ENCODE results near the gene ANXA4.

ANXA4 gene

DNA sequence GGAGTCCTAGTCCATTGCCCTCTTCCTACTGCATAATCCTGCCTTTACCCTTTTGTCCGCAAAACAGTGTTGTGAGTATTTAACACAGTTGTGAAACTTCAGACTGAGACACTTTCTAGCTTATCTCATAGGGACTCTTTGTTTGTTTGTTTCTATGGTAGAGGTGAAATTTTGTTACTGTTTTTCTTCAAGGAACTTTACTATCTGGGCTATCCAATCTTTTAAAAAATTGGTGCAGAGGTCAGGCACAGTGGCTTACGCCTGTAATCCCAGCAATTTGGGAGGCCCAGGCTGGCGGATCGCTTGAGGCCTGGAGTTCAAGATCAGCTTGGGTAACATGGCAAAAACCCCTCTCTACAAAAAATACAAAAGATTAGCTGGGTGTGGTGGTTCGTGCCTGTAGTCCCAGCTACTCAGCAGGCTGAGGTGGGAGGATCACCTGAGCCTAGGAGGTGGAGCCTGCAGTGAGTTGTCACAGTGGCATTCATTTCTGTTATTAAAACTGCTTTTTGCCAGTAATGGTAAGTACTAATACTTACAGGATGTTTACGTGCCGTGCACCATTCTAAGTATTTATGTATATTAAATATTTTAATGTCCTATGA, 106.4 kb downstream of the ANXA4 start:
- H3K36me3 ChIP-seq (replicated peaks) = peaks cover 3% of the 10 kb centered on the region
- no peaks in the 10 kb centered on the region for H3K27me3 ChIP-seq (replicated peaks)
- H3K27ac ChIP-seq = no peak overlapping the region
- no peak overlapping the region for H3K4me3 ChIP-seq (ENCODE audit: low read depth, low read length)
- in situ Hi-C loops (cut with HindIII; ENCODE audit: low pct_ligation_motif_present, low sequenced_read_pairs) = no loop called here
- TF ChIP-seq, protein P1, sequence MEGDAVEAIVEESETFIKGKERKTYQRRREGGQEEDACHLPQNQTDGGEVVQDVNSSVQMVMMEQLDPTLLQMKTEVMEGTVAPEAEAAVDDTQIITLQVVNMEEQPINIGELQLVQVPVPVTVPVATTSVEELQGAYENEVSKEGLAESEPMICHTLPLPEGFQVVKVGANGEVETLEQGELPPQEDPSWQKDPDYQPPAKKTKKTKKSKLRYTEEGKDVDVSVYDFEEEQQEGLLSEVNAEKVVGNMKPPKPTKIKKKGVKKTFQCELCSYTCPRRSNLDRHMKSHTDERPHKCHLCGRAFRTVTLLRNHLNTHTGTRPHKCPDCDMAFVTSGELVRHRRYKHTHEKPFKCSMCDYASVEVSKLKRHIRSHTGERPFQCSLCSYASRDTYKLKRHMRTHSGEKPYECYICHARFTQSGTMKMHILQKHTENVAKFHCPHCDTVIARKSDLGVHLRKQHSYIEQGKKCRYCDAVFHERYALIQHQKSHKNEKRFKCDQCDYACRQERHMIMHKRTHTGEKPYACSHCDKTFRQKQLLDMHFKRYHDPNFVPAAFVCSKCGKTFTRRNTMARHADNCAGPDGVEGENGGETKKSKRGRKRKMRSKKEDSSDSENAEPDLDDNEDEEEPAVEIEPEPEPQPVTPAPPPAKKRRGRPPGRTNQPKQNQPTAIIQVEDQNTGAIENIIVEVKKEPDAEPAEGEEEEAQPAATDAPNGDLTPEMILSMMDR (IDR thresholded peaks at IDR 0.05; ENCODE audit: low read depth, low read length, missing control alignments) = no peak
- no peak for DNase-seq

- Histone ChIP-seq H3K36me3 (replicated peaks) (no peaks in the 10 kb centered on the region), H3K27ac (no peak overlapping the region), H3K27me3 (replicated peaks) (no peaks in the 10 kb centered on the region), H3K4me3 (ENCODE audit: low read depth, low read length) (no peak overlapping the region)
- TF ChIP-seq, protein P1 (IDR thresholded peaks at IDR 0.05; ENCODE audit: low read depth, low read length, missing control alignments) = no peak
- in situ Hi-C loops (cut with HindIII; ENCODE audit: low pct_ligation_motif_present, low sequenced_read_pairs) = no loop called here
- no peak for DNase-seq
Measured at GRCh38 chr2:69858261-69858660, 116.3 kb downstream of the ANXA4 start.

DNA sequence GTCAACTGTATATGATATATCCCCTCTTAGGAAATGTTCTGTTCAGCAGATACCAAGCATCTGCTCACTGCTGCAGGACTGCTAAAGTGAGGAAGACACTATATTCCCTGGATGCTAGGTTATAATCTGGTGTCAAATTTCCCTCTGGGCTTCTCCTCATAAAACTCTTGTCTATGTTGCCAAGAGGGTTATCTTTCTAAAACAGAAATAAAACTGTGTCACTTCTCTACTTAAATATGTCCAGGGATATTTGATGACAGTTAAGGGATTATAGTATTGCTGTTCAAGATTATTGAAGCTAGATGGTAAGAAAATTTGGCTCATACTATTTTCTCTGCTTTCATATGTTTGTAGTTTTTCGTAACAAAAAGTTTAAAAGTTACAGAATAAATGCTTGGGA, 121.4 kb downstream of the ANXA4 start:
- TF ChIP-seq, protein P1 (IDR thresholded peaks at IDR 0.05; ENCODE audit: low read depth, low read length, missing control alignments) = no peak
- in situ Hi-C loops (cut with HindIII; ENCODE audit: low pct_ligation_motif_present, low sequenced_read_pairs) = no loop called here
- no peaks in the 10 kb centered on the region for H3K27me3 ChIP-seq (replicated peaks)
- H3K36me3 ChIP-seq (replicated peaks) = peaks cover 10% of the 10 kb centered on the region
- no peak overlapping the region for H3K27ac ChIP-seq
- H3K4me3 ChIP-seq (ENCODE audit: low read depth, low read length) = no peak overlapping the region
- DNase-seq = no peak

Measured in brain microvascular endothelial cell (primary cell).